ENCODE results near the gene SDK1. TPM values are rescaled to one million over a fixed set of nuclear protein-coding genes. Genes with fewer than 3 reads are reported as not detected.

SDK1 gene
- total and polyA plus RNA-seq, 10 of the 15 experiments (the other 5 are each of a cell fraction or from before 2014, with no cell fraction given): 0.14 to 0.33 TPM; not detected in 8

DNA sequence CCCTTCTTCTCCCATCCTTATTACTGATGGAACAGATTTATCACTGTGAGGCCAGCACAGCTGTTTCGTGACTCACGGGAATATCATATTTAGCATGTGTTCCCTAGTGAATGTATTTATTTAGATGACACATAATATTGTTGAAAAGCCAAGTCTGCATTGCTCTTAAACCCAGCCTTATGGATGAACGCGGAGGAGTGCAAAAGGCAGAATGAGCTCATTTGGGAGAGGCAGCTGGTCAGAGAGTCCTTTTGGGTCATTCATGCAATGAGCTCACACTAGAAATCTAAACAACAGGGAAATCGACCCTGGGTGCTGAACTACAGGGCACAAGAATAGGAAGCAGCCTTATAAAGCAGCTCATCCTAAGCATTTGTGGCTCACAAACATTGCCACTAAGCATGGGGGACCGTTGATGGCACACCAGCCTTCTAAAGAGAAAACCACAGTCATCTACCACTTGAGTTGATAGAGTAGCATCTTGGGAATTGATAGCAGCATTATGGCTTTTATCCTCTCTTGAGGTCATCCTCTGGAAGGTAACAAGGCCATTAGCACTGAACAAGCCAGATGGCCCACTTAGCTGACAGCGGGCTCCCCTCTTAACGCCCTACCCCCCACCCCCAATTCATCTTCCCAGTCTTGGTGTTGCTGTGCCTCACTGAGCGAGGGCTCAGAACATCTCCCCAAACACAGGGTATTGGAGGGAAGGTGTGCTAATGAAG, 32.9 kb upstream of the SDK1 start:
- ChIA-PET CTCF (no interaction called here), SMC1A (ENCODE audit: uncharacterized antibody, unreplicated experiment) (no interaction called here), POLR2A (no interaction called here), RAD21 (ENCODE audit: unreplicated experiment) (no interaction called here)
- no peaks in the 10 kb centered on the region for H3K4me1 ChIP-seq (ENCODE audit: control insufficient read depth, insufficient read depth, low read length)
- in situ Hi-C loops (cut with MboI) (no loop called here), intact Hi-C loops (cut with micrococcal nuclease; ENCODE audit: unreplicated experiment) (no loop called here)
- H3K79me2 ChIP-seq (ENCODE audit: control insufficient read depth, insufficient read depth, low read length): no peaks in the 10 kb centered on the region
- H3K36me3 ChIP-seq (ENCODE audit: control insufficient read depth in 2 of 2, insufficient read depth in 2 of 2, low read length in 1 of 2): no peaks in the 10 kb centered on the region
- no peak overlapping the region for H3K4me3 ChIP-seq
- ATAC-seq (no peak), FAIRE-seq (no peak), DNase-seq (ENCODE audit: low read depth, low spot score) (no peak)
- H3K27me3 ChIP-seq (replicated peaks in 1 of 2; ENCODE audit: control insufficient read depth in 2 of 2, insufficient read depth in 2 of 2, low read length in 1 of 2): no peaks in the 10 kb centered on the region
- 29% methylated on average over 9 of the region's 9 CpGs for WGBS (ENCODE audit: insufficient coverage, insufficient replicate concordance, low lambda C conversion rate, missing lambda C conversion rate)
- H2AFZ ChIP-seq (ENCODE audit: control insufficient read depth, low read depth, low read length): no peak overlapping the region
- no peak overlapping the region for H3K27ac ChIP-seq (ENCODE audit: control insufficient read depth, insufficient read depth)
- no peaks in the 10 kb centered on the region for H3K9me3 ChIP-seq (replicated peaks; ENCODE audit: control insufficient read depth, insufficient read depth, low read length)
- H3K9ac ChIP-seq (ENCODE audit: control insufficient read depth, insufficient read depth, low read length): no peak overlapping the region
- no peak overlapping the region for H3K4me2 ChIP-seq (ENCODE audit: control insufficient read depth, insufficient read depth)
- no TSS peak for BruUV-seq (replicated peaks)
- no peaks in the 10 kb centered on the region for H4K20me1 ChIP-seq (ENCODE audit: control insufficient read depth, insufficient read depth)
- TF ChIP-seq STAT1 (conservative IDR thresholded peaks at IDR 0.05) (no peak), IRF4 (IDR thresholded peaks at IDR 0.05; ENCODE audit: low read depth, low read length) (no peak), JUND (IDR thresholded peaks at IDR 0.05; ENCODE audit: low read depth, low read length) (no peak), SRF (IDR thresholded peaks at IDR 0.05; ENCODE audit: low read depth in 2 of 2, low read length in 2 of 2) (no peak), NR2C2 (IDR thresholded peaks at IDR 0.05; ENCODE audit: borderline replicate concordance, control insufficient read depth, insufficient read length, low read depth) (no peak), NFXL1 (IDR thresholded peaks at IDR 0.05; ENCODE audit: borderline replicate concordance) (no peak), RAD21 (IDR thresholded peaks at IDR 0.05; ENCODE audit: insufficient read depth, low read depth, low read length) (no peak), SMAD5 (IDR thresholded peaks at IDR 0.05; ENCODE audit: low read depth) (no peak), BHLHE40 (IDR thresholded peaks at IDR 0.05; ENCODE audit: borderline replicate concordance in 1 of 2, low read depth in 2 of 2, low read length in 1 of 2) (no peak), PAX5 (IDR thresholded peaks at IDR 0.05; ENCODE audit: borderline replicate concordance, low read depth, low read length) (no peak)
- TF ChIP-seq, protein P1, sequence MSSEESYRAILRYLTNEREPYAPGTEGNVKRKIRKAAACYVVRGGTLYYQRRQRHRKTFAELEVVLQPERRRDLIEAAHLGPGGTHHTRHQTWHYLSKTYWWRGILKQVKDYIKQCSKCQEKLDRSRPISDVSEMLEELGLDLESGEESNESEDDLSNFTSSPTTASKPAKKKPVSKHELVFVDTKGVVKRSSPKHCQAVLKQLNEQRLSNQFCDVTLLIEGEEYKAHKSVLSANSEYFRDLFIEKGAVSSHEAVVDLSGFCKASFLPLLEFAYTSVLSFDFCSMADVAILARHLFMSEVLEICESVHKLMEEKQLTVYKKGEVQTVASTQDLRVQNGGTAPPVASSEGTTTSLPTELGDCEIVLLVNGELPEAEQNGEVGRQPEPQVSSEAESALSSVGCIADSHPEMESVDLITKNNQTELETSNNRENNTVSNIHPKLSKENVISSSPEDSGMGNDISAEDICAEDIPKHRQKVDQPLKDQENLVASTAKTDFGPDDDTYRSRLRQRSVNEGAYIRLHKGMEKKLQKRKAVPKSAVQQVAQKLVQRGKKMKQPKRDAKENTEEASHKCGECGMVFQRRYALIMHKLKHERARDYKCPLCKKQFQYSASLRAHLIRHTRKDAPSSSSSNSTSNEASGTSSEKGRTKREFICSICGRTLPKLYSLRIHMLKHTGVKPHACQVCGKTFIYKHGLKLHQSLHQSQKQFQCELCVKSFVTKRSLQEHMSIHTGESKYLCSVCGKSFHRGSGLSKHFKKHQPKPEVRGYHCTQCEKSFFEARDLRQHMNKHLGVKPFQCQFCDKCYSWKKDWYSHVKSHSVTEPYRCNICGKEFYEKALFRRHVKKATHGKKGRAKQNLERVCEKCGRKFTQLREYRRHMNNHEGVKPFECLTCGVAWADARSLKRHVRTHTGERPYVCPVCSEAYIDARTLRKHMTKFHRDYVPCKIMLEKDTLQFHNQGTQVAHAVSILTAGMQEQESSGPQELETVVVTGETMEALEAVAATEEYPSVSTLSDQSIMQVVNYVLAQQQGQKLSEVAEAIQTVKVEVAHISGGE (CRISPR knock-in tag; IDR thresholded peaks at IDR 0.05): no peak
- TF ChIP-seq, protein P2, sequence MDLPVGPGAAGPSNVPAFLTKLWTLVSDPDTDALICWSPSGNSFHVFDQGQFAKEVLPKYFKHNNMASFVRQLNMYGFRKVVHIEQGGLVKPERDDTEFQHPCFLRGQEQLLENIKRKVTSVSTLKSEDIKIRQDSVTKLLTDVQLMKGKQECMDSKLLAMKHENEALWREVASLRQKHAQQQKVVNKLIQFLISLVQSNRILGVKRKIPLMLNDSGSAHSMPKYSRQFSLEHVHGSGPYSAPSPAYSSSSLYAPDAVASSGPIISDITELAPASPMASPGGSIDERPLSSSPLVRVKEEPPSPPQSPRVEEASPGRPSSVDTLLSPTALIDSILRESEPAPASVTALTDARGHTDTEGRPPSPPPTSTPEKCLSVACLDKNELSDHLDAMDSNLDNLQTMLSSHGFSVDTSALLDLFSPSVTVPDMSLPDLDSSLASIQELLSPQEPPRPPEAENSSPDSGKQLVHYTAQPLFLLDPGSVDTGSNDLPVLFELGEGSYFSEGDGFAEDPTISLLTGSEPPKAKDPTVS (IDR thresholded peaks at IDR 0.05; ENCODE audit: low read depth, low read length): no peak
- TF ChIP-seq, protein P3, sequence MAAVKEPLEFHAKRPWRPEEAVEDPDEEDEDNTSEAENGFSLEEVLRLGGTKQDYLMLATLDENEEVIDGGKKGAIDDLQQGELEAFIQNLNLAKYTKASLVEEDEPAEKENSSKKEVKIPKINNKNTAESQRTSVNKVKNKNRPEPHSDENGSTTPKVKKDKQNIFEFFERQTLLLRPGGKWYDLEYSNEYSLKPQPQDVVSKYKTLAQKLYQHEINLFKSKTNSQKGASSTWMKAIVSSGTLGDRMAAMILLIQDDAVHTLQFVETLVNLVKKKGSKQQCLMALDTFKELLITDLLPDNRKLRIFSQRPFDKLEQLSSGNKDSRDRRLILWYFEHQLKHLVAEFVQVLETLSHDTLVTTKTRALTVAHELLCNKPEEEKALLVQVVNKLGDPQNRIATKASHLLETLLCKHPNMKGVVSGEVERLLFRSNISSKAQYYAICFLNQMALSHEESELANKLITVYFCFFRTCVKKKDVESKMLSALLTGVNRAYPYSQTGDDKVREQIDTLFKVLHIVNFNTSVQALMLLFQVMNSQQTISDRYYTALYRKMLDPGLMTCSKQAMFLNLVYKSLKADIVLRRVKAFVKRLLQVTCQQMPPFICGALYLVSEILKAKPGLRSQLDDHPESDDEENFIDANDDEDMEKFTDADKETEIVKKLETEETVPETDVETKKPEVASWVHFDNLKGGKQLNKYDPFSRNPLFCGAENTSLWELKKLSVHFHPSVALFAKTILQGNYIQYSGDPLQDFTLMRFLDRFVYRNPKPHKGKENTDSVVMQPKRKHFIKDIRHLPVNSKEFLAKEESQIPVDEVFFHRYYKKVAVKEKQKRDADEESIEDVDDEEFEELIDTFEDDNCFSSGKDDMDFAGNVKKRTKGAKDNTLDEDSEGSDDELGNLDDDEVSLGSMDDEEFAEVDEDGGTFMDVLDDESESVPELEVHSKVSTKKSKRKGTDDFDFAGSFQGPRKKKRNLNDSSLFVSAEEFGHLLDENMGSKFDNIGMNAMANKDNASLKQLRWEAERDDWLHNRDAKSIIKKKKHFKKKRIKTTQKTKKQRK (IDR thresholded peaks at IDR 0.05; ENCODE audit: low read depth, low read length): no peak

All from GM12878 (cell line).